HEK293T (cell line): ENCODE measurements around the gene CREG1.

Experiments used
- ARNT ChIP-seq: fragments of 450-650 bp; IDR thresholded peaks from 2 replicates; pipeline ENCODE4 v1.6.1; 2017; ENCODE audit warnings: mild to moderate bottlenecking
- BHLHE40 ChIP-seq: fragments of 450-650 bp; IDR thresholded peaks from 2 replicates; pipeline ENCODE4 v1.6.1; 2016; ENCODE audit warnings: mild to moderate bottlenecking, moderate library complexity, borderline replicate concordance
- CTBP1 ChIP-seq: fragments of 450-650 bp; IDR thresholded peaks from 2 replicates; pipeline ENCODE4 v1.6.1; 2016; ENCODE audit warnings: borderline replicate concordance
- ELF4 ChIP-seq: fragments of 450-650 bp; IDR thresholded peaks from 2 replicates; pipeline ENCODE4 v1.6.1; 2017; ENCODE audit warnings: antibody characterized with exemption
- FOXK2 ChIP-seq: fragments of 450-650 bp; IDR thresholded peaks from 2 replicates; pipeline ENCODE4 v1.6.1; 2016; ENCODE audit warnings: mild to moderate bottlenecking
- SP1 ChIP-seq: fragments of 450-650 bp; IDR thresholded peaks from 2 replicates; pipeline ENCODE4 v1.6.1; 2017

GRCh38 chr1:167511374-167511986 is 42.1 kb downstream of the CREG1 start:
- TF ChIP-seq ELF4 (no peak), SP1 (no peak), BHLHE40 (no peak), CTBP1 (no peak), ARNT (no peak), FOXK2 (no peak)
